ENCODE measurements around the gene TNS3. TPM values are rescaled to one million over a fixed set of nuclear protein-coding genes. Genes with fewer than 3 reads are reported as not detected.
"Not testable (repeated sequence)": the region's sequence is repeated elsewhere in the genome, so short reads cannot be mapped to it uniquely, and the experiment has no call there.

Gene TNS3
- total RNA-seq, 1 donor from 2014 or later = 89.8 TPM

DNA sequence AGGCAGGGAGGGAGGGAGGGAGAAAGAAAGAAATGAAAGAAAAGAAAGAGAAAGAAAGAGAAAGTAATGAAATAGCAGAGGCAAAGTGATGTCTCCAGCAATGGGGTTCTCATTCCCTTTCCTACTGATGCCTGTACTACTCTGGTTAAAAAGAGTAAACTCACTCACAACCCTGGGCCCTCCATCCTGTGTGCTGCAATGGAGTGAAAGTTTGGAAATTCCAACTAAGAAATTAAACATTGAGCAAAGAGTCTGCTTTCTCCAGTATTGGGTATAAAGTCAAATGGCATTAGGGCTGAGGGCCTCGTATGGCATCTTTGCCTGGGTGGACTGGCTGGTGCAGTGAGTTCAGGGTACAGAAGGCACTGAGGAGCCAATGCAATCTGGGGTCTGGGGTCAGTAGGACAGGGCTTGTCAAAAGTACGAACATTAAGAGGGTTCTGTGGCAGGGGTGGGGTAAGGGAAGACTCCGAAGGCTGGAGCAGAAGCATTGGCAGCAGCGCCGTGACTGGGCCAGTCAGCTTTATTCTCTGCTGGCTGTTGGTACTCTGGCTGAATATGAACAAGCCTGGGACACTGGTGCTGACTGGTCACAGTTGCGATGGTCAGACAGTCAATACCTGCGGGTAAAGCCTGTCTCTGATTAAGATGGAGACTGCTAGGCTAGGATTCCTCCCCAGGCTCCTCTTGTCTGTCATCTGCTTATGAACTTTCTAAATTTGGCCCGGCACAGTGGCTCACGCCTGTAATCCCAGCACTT, 24.1 kb upstream of the TNS3 start:
- no peak for DNase-seq (ENCODE audit: low spot score in 2 of 2)
- TF ChIP-seq, protein P1, sequence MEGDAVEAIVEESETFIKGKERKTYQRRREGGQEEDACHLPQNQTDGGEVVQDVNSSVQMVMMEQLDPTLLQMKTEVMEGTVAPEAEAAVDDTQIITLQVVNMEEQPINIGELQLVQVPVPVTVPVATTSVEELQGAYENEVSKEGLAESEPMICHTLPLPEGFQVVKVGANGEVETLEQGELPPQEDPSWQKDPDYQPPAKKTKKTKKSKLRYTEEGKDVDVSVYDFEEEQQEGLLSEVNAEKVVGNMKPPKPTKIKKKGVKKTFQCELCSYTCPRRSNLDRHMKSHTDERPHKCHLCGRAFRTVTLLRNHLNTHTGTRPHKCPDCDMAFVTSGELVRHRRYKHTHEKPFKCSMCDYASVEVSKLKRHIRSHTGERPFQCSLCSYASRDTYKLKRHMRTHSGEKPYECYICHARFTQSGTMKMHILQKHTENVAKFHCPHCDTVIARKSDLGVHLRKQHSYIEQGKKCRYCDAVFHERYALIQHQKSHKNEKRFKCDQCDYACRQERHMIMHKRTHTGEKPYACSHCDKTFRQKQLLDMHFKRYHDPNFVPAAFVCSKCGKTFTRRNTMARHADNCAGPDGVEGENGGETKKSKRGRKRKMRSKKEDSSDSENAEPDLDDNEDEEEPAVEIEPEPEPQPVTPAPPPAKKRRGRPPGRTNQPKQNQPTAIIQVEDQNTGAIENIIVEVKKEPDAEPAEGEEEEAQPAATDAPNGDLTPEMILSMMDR (IDR thresholded peaks at IDR 0.05) = no peak
- H3K27me3 ChIP-seq = no peaks in the 10 kb centered on the region
- no peak overlapping the region for H3K4me3 ChIP-seq
- H3K9me3 ChIP-seq = no peaks in the 10 kb centered on the region
- peak overlapping the region in 1 of 2 donors; percentile 19 for H3K27ac ChIP-seq
- H3K4me1 ChIP-seq = peaks cover 10 to 33% of the 10 kb centered on the region in 2 donors
- intact Hi-C loops (cut with DNase I) = loop anchor here (5.0 kb wide), 1 partner anchor 46 kb away; no protein-coding TSS in a partner anchor
- H3K36me3 ChIP-seq = no peaks in the 10 kb centered on the region

- Histone ChIP-seq H3K27me3 (no peaks in the 10 kb centered on the region), H3K27ac (peak overlapping the region; percentile 52), H3K4me1 (peaks cover 12 to 41% of the 10 kb centered on the region in 2 donors), H3K9me3 (no peaks in the 10 kb centered on the region), H3K4me3 (no peak overlapping the region), H3K36me3 (no peaks in the 10 kb centered on the region)
- no peak for DNase-seq (ENCODE audit: low spot score in 2 of 2)
- TF ChIP-seq, protein P1 (IDR thresholded peaks at IDR 0.05) = no peak
- intact Hi-C loops (cut with DNase I) = loop anchor here (5.0 kb wide), 2 partner anchors 33 to 88 kb away; no protein-coding TSS in a partner anchor
Measured at GRCh38 chr7:47604496-47604890, 22.6 kb upstream of the TNS3 start.

DNA sequence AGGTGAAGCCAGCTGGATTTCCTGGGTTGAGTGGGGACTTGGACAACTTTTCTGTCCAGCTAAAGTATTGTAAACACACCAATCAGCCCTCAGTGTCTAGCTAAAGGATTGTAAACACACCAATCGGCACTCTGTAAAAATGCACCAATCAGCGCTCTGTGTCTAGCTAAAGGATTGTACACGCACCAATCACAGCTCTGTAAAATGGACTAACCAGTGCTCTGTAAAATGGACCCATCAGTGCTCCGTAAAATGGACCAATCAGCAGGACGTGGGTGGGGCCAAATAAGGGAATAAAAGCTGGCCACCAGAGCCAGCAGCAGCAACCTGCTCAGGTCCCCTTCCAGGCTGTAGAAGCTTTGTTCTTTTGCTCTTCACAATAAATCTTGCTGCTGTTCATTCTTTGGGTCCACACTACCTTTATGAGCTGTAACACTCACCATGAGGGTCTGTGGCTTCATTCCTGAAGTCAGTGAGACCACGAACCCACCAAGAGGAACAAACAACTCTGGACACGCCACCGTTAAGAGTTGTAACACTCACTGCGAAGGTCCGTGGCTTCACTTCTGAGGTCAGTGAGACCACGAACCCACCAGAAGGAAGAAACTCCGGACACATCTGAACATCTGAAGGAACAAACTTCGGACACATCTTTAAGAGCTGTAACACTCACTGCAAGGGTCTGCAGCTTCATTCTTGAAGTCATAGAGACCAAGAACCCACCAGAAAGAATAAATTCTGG, 21.8 kb upstream of the TNS3 start:
- not testable (repeated sequence) for DNase-seq (ENCODE audit: low spot score in 2 of 2); H3K4me3 ChIP-seq; H3K36me3 ChIP-seq; H3K27me3 ChIP-seq; H3K9me3 ChIP-seq
- Histone ChIP-seq H3K4me1 (peaks cover 12 to 41% of the 10 kb centered on the region in 2 donors), H3K27ac (peak overlapping the region in 1 of 2 donors; percentile 52)
- intact Hi-C loops (cut with DNase I) = loop anchor here (5.0 kb wide), 2 partner anchors 34 to 89 kb away; no protein-coding TSS in a partner anchor

DNA sequence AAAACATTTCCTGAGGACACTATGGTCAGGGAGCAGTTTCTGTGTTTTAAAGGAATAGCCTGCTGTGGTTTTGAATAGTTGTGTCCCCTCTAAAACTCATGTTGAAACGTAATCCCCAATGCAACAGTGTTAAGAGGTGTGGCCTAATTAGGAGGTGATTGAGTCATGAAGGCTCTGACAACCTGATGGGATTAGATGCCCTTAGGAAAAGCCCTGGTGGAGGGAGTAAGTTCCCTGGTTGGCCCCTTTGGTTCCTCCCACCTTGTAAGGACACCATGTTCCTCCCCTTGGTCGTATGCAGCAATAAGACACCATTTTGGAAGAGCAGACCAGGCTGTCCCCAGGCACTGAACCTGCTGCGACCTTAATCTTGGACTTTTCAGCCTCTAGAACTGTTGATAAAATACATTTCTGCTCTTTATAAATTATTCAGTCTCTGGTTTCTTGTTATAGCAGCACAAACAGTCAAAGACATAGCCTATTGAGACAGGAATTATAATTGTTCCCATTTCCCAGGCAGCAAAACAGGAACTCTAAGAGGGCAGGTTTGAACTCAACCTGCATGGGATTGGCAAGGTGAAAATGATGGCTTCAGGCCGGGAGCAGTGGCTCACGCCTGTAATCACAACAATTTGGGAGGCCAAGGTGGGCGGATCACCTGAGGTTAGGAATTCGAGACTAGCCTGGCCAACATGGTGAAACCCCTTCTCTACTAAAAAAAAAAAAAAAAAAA, 20.5 kb upstream of the TNS3 start:
- Histone ChIP-seq H3K9me3 (no peaks in the 10 kb centered on the region), H3K27me3 (no peaks in the 10 kb centered on the region), H3K4me3 (no peak overlapping the region), H3K36me3 (no peaks in the 10 kb centered on the region), H3K4me1 (peaks cover 12 to 41% of the 10 kb centered on the region in 2 donors), H3K27ac (no peak overlapping the region)
- DNase-seq (ENCODE audit: low spot score in 2 of 2) = no peak
- TF ChIP-seq, protein P1 (IDR thresholded peaks at IDR 0.05) = no peak
- intact Hi-C loops (cut with DNase I) = loop anchor here (5.0 kb wide), 2 partner anchors 35 to 90 kb away; no protein-coding TSS in a partner anchor

GRCh38 chr7:47601881-47602249, 20.0 kb upstream of the TNS3 start:
- no peak for DNase-seq (ENCODE audit: low spot score in 2 of 2)
- peaks cover 12 to 42% of the 10 kb centered on the region in 2 donors for H3K4me1 ChIP-seq

More at GRCh38 chr7:47601881-47602249, 20.0 kb upstream of the TNS3 start:
- Histone ChIP-seq H3K4me3 (no peak overlapping the region), H3K9me3 (peaks cover 0 to 4% of the 10 kb centered on the region in 2 donors), H3K27me3 (no peaks in the 10 kb centered on the region), H3K27ac (no peak overlapping the region), H3K36me3 (no peaks in the 10 kb centered on the region)
- TF ChIP-seq, protein P1 (IDR thresholded peaks at IDR 0.05) = no peak
- intact Hi-C loops (cut with DNase I) = loop anchor here (1.0 to 5.0 kb wide), 3 partner anchors 35 to 90 kb away; no protein-coding TSS in a partner anchor

Measured in ascending aorta (tissue), 2 donors.